HG03066 (cell line): Measurements from ENCODE around the gene SFSWAP.

ENCODE experiments used
- ATAC-seq: cut with Tn5 transposase; IDR thresholded peaks from one replicate; pipeline ENCODE4 v1.9.1; 2021; ENCODE audit warnings: low read depth; ENCODE audit not compliant: unreplicated experiment

SFSWAP gene

GRCh38 chr12:131783915-131784541 is 73.1 kb downstream of the SFSWAP start:
- no peak for ATAC-seq

GRCh38 chr12:131784909-131785762 is 74.2 kb downstream of the SFSWAP start:
- no peak for ATAC-seq

DNA sequence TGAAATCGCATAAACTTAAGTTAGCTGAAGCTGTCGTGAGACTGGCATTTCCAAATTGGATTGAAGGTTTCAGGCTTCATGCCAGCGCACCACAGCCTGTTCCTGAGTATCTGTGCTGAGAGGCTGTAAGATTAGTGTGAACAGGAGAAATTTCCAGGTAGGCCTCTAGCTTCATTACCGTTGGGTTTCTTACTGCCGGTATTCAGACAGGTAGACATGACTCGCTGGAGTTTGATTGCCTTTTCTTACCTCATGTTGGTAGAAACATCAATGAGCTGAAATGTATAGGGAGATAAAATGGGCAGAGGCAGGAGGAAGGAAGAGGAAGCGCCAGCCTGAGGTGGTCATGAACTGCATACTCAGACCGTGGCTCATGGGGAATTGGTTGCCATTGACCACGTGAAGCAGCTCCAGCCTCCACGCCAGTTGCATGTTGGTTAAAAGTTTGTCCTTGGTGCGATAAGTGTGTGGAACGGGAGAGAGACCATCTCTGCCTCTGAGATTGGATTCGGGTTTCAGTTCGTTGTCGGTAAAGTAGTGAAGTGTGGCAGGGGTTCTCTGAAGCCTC is 75.0 kb downstream of the SFSWAP start:
- no peak for ATAC-seq

GRCh38 chr12:131786331-131786730 is 75.4 kb downstream of the SFSWAP start:
- no peak for ATAC-seq

- no peak for ATAC-seq
These were observed 76.3 kb downstream of the SFSWAP start for GRCh38 chr12:131787143-131787660.

DNA sequence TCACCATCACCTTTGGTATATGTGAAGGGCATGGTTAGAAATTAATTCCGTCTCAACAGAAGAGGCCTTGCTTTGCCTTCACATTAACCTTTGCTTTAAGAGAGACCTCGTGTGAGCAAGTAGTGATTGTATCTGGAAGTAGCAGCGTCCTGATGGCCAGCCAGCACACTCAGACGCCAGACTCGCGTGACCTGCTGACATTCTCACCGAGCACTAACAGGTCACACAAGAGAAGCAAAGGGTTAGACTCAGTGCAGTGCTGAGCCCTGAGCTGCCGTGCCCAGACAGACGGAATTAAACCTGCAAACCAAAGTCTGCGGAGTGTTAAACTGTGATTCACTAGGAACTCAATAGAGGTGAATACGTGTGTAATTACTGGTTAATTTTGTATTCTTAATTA is 77.2 kb downstream of the SFSWAP start:
- ATAC-seq: no peak

GRCh38 chr12:131789638-131790037 is 78.7 kb downstream of the SFSWAP start:
- ATAC-seq: no peak

- ATAC-seq: no peak
These were observed 82.5 kb downstream of the SFSWAP start for GRCh38 chr12:131793243-131794022.

DNA sequence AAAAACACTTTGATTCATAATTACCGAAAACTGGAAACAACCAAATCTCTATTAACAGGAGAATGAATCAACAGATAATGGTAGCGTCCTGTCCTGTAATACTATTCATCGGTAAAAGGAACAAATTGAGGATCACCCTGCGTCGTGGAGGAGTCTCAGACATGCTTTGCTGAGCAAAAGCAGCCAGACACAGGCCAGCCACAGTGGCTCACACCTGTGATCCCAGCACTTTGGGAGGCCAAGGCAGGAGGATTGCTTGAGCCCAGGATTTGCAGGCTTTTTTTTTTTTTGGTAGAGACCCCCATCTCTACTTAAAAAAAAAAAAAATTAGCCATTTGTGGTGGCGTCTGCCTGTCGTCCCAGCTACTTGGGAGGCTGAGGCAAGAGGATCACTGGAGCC is 83.2 kb downstream of the SFSWAP start:
- ATAC-seq: no peak

DNA sequence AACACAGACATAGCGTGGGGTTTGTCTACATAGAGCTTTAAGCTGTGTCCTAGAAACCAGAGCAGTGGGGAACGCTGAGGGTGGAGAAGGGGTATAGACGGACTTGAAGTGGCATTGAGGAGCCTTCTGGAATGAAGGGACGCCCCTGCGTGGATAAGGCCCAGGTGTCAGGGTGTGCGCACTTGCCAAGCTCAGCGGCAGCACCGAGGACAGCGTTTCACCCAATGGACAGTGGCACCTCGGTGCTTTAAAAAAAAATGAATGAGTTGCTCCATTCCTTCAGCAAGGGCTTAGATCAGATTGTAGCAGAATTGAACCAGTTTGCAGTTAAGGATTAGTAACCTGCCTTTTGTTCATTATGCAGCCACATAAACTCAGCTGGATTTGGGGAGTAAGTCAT is 83.7 kb downstream of the SFSWAP start:
- no peak for ATAC-seq

GRCh38 chr12:131795064-131795463 is 84.2 kb downstream of the SFSWAP start:
- no peak for ATAC-seq

DNA sequence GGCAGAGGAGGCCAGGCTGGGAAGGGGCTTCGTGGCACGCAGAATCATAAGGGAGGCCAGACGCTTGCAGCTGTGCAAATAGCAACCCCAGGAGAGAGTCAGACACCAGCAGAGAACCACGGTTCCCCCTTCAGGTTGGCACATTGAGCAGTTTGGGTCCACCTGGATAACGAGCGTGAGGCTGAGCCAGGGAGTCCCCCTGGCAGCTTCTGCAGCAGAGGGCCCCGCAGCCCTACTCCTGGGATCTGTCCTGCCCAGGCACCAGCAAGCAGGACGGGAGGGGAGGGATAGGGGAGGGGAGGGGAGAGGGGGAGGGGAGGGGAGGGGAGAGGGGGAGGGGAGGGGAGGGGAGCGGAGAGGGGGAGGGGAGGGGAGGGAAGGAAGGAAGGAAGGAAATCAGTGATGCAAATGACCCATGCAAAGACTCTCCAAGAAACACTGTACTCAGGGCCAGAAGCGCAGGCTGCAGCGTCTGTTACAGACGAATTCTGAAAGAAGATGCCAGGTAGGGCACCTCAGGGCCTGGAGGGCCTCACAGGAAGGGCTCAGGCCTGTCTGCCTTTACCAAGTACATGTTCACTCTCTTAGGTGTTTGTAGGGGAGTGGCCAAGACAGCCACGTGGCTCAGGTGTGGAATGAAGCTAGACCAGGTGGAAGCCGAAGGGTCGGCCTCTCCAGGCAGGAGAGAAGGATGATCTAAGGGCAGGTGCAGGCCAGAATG is 85.0 kb downstream of the SFSWAP start:
- no peak for ATAC-seq

DNA sequence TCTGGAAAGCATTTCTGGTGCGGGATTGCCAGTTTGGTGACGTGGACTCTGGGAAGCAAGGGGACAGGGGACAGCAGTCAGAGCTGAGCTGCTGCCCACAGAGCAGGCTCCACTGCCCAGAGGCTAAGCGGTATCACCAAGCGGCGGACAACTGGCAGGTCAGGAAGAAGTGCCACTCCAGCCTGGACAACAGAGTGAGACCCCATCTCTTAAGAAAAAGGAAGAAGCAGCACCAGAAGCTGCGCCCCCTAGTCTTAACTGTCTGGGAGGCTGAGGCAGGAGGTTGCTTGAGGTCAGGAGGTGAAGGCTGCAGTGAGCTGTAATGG is 85.5 kb downstream of the SFSWAP start:
- no peak for ATAC-seq

DNA sequence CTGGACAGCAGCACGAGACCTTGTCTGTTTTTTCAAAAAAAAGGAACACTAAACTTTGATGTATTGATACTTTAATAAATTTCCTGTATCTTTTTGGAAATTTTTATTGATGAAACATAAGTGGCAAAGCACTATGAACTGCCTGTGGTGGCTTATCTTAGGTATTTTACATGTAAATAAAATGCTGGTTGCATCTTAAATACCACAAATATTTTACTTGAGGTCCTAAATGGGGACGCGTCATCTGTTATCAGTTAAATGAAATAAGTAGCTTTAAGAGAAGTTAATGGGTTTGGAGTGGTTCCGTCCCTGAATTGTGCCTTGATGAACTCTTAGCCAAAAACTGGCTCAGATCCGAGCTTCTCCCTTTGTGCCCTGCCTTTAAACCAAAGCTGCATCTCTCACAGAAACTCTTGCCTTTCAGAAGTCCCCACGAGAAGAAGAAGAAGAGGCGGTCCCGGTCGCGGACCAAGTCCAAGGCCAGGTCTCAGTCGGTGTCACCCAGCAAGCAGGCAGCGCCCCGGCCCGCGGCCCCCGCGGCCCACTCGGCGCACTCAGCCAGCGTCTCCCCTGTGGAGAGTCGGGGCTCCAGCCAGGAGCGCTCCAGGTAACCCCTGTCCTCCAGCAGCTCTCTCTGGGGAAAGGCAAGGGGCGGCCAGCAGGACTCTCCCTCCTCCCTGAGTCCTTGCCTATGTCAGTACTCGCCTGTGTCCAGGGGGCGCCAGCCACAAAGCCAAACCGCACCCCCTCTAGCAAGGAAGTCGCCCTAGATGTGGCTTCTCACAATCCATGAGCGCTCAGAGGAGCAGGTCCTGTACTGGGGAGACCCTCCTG is 86.1 kb downstream of the SFSWAP start:
- ATAC-seq: no peak

DNA sequence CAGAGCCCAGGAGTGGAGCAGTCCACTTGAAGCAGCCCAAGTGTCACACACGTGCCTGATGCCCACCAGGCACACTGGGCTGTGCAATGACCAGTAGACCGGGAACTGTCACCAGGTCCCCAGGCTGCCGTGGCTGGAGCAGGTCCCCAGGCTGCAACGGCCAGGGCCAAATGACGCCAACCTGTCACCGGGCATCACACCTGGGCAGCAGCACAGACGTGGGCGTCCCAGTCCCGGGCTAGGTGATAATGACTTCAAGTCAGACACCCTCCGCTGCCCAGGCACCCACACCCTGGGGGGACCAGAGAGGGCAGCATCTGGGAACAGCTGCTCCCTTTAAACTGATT is 86.7 kb downstream of the SFSWAP start:
- no peak for ATAC-seq

DNA sequence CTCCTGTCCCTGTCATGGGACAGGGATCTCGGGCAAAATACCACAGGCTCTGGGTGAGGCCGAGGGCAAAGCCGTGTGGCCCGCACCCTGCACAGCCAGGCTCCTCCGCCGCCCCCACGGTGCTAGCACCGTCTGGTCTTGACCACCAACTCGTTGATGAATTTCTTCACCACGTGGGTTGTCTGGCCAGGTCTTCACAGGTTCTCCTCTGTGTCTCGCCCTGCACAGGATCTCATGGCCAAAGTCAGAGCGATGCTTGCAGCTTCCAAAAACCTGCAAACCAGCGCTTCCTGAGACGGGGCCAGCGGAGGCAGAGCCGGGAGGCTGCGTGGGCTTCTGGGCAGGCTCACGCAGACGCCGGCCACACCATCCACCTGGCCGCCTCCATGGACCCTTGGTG is 88.3 kb downstream of the SFSWAP start:
- ATAC-seq: no peak

- ATAC-seq: no peak
These were observed 89.1 kb downstream of the SFSWAP start for GRCh38 chr12:131799828-131800593.

- ATAC-seq: no peak
These were observed 89.8 kb downstream of the SFSWAP start for GRCh38 chr12:131800594-131801135.
